LHCN-M2 (cell line): Measurements from ENCODE around the gene MRPS10. TPM values are rescaled to one million over a fixed set of nuclear protein-coding genes. Genes with fewer than 3 reads are reported as not detected.
"Not testable (repeated sequence)": the region's sequence is repeated elsewhere in the genome, so short reads cannot be mapped to it uniquely, and the experiment has no call there.

Experiments used
- DNase-seq: peaks from one replicate; pipeline ENCODE4 v3.0.0-alpha.2; 2012; ENCODE audit warnings: low read depth
- total RNA-seq: library from RNA; depleted of rRNA; stranded (reverse); fragments of >200 nt; gene quantifications from 2 replicates; pipeline ENCODE4 v1.2.3, GENCODE V29; 2014

Gene MRPS10
- total RNA-seq, 1 experiment from 2014 or later = 58.1 TPM

GRCh38 chr6:42239333-42239732 lies 21.7 kb upstream of the MRPS10 start:
- no peak for DNase-seq

- no peak for DNase-seq
Measured at GRCh38 chr6:42237857-42238256, 20.2 kb upstream of the MRPS10 start.

- DNase-seq = no peak
Measured at GRCh38 chr6:42236682-42237473, 19.2 kb upstream of the MRPS10 start.

GRCh38 chr6:42236030-42236429 lies 18.4 kb upstream of the MRPS10 start:
- DNase-seq = no peak

- no peak for DNase-seq
Measured at GRCh38 chr6:42232035-42232434, 14.4 kb upstream of the MRPS10 start.

- no peak for DNase-seq
Measured at GRCh38 chr6:42230345-42231321, 13.0 kb upstream of the MRPS10 start.

- DNase-seq = no peak
Measured at GRCh38 chr6:42229506-42230119, 12.0 kb upstream of the MRPS10 start.

- DNase-seq = no peak
Measured at GRCh38 chr6:42228305-42228704, 10.6 kb upstream of the MRPS10 start.

- no peak for DNase-seq
Measured at GRCh38 chr6:42227173-42227850, 9.7 kb upstream of the MRPS10 start.

- DNase-seq = peak; percentile 66
Measured at GRCh38 chr6:42226645-42227143, 9.0 kb upstream of the MRPS10 start.

GRCh38 chr6:42226161-42226611 lies 8.5 kb upstream of the MRPS10 start:
- DNase-seq = peak; percentile 84

GRCh38 chr6:42225419-42225818 lies 7.8 kb upstream of the MRPS10 start:
- no peak for DNase-seq

- DNase-seq = no peak
Measured at GRCh38 chr6:42225029-42225339, 7.3 kb upstream of the MRPS10 start.

GRCh38 chr6:42224222-42225028 lies 6.8 kb upstream of the MRPS10 start:
- DNase-seq = peak; percentile 91

GRCh38 chr6:42222448-42222847 lies 4.8 kb upstream of the MRPS10 start:
- no peak for DNase-seq

GRCh38 chr6:42221546-42221945 lies 3.9 kb upstream of the MRPS10 start:
- DNase-seq = no peak

- DNase-seq = no peak
Measured at GRCh38 chr6:42220807-42221206, 3.1 kb upstream of the MRPS10 start.

GRCh38 chr6:42217157-42217518 lies 523 bp downstream of the MRPS10 start:
- no peak for DNase-seq

GRCh38 chr6:42216495-42216894 lies 1.2 kb downstream of the MRPS10 start:
- DNase-seq = not testable (repeated sequence)

- no peak for DNase-seq
Measured at GRCh38 chr6:42212442-42212841, 5.2 kb downstream of the MRPS10 start.

GRCh38 chr6:42211726-42212125 lies 5.9 kb downstream of the MRPS10 start:
- no peak for DNase-seq
